ENCODE results near the gene SLC7A5.

Gene SLC7A5

DNA sequence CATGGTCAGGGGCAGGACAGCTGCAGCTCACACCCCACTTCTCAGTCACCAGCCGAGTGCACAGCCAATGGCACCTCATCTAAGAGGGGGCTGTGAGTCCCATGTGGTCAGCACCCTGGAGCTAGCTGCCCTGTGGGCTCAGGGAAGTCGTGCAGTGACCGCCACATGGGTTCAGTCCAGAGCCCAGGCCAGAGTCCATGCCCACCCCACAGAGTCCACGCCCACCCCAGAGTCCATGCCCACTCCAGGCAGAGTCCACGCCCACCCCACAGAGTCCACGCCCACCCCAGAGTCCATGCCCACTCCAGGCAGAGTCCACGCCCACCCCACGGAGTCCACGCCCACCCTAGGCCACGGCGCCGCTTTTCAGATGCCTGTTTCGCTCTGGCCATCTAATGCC lies 24.1 kb downstream of the SLC7A5 start:
- TF ChIP-seq, protein P1, sequence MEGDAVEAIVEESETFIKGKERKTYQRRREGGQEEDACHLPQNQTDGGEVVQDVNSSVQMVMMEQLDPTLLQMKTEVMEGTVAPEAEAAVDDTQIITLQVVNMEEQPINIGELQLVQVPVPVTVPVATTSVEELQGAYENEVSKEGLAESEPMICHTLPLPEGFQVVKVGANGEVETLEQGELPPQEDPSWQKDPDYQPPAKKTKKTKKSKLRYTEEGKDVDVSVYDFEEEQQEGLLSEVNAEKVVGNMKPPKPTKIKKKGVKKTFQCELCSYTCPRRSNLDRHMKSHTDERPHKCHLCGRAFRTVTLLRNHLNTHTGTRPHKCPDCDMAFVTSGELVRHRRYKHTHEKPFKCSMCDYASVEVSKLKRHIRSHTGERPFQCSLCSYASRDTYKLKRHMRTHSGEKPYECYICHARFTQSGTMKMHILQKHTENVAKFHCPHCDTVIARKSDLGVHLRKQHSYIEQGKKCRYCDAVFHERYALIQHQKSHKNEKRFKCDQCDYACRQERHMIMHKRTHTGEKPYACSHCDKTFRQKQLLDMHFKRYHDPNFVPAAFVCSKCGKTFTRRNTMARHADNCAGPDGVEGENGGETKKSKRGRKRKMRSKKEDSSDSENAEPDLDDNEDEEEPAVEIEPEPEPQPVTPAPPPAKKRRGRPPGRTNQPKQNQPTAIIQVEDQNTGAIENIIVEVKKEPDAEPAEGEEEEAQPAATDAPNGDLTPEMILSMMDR (IDR thresholded peaks at IDR 0.05; ENCODE audit: extremely low read depth, insufficient read depth, missing control alignments): no peak
- no peak for DNase-seq (ENCODE audit: low spot score)
- in situ Hi-C loops (cut with MboI; ENCODE audit: low pct_unique_long_range_greater_than_20kb, low sequenced_read_pairs, unreplicated experiment): loop anchor here (10.0 kb wide), 1 partner anchor 60 kb away; no protein-coding TSS in a partner anchor

DNA sequence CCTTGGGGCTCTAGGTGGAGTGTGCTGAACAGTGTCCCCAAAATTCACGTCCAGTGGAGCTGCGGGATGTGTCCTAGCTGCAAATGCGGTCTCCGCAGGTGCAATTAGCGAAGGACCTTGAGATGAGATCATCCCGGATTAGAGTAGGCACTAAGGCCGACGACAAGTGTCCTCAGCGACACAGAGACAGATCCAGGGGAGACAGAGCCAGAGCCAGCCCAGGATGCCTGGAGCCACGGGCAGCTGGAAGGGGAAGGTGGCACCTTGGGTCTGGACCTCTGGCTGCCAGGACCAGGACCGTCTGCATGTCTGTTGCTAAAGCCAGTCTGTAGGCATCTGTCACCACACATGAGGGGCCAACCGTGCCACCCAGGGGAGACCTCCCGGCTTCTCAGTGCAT lies 24.5 kb downstream of the SLC7A5 start:
- no peak for DNase-seq (ENCODE audit: low spot score)
- in situ Hi-C loops (cut with MboI; ENCODE audit: low pct_unique_long_range_greater_than_20kb, low sequenced_read_pairs, unreplicated experiment): loop anchor here (10.0 kb wide), 1 partner anchor 60 kb away; no protein-coding TSS in a partner anchor
- TF ChIP-seq, protein P1 (IDR thresholded peaks at IDR 0.05; ENCODE audit: extremely low read depth, insufficient read depth, missing control alignments): no peak

- no peak for DNase-seq (ENCODE audit: low spot score)
- in situ Hi-C loops (cut with MboI; ENCODE audit: low pct_unique_long_range_greater_than_20kb, low sequenced_read_pairs, unreplicated experiment): loop anchor here (10.0 kb wide), 1 partner anchor 59 kb away; no protein-coding TSS in a partner anchor
- TF ChIP-seq, protein P1 (IDR thresholded peaks at IDR 0.05; ENCODE audit: extremely low read depth, insufficient read depth, missing control alignments): no peak
Observed at GRCh38 chr16:87844120-87844733, 25.1 kb downstream of the SLC7A5 start.

- TF ChIP-seq, protein P1 (IDR thresholded peaks at IDR 0.05; ENCODE audit: extremely low read depth, insufficient read depth, missing control alignments): no peak
- no peak for DNase-seq (ENCODE audit: low spot score)
- in situ Hi-C loops (cut with MboI; ENCODE audit: low pct_unique_long_range_greater_than_20kb, low sequenced_read_pairs, unreplicated experiment): loop anchor here (10.0 kb wide), 1 partner anchor 59 kb away; no protein-coding TSS in a partner anchor
Observed at GRCh38 chr16:87843678-87844105, 25.6 kb downstream of the SLC7A5 start.

DNA sequence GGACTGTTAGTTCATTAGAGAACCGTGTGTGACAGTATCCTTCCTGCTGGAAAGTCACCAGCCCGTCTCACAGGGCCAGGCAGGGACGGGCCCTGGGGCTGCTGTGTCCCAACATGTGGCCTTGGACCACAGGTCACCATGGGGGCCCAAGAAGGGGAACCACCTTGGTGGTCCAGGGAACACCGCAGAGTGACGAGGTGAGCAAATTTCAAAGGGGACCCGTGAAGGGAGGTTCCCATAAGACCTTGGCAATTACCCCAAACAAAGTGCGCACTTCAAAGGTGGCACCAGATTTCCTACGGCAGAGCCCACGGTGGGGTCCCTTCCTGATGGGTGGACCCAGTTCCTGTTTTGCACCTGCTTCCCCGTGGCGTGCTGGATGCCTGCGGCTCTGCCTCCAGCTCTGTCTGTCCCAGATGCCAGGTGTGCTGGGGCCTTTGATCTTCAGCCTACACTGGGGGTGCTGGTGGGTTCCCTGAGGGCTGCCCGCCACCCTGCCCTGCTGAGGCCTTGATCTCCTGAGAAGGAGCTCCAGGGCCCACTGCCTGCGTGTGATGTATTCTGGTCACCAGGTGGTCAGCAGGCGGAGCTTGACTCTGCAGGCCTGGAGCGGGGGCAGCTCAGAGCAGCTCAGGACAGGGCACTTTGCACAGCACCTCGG lies 27.0 kb downstream of the SLC7A5 start:
- no peak for DNase-seq (ENCODE audit: low spot score)
- in situ Hi-C loops (cut with MboI; ENCODE audit: low pct_unique_long_range_greater_than_20kb, low sequenced_read_pairs, unreplicated experiment): loop anchor here (10.0 kb wide), 1 partner anchor 58 kb away; no protein-coding TSS in a partner anchor
- TF ChIP-seq, protein P1 (IDR thresholded peaks at IDR 0.05; ENCODE audit: extremely low read depth, insufficient read depth, missing control alignments): no peak

DNA sequence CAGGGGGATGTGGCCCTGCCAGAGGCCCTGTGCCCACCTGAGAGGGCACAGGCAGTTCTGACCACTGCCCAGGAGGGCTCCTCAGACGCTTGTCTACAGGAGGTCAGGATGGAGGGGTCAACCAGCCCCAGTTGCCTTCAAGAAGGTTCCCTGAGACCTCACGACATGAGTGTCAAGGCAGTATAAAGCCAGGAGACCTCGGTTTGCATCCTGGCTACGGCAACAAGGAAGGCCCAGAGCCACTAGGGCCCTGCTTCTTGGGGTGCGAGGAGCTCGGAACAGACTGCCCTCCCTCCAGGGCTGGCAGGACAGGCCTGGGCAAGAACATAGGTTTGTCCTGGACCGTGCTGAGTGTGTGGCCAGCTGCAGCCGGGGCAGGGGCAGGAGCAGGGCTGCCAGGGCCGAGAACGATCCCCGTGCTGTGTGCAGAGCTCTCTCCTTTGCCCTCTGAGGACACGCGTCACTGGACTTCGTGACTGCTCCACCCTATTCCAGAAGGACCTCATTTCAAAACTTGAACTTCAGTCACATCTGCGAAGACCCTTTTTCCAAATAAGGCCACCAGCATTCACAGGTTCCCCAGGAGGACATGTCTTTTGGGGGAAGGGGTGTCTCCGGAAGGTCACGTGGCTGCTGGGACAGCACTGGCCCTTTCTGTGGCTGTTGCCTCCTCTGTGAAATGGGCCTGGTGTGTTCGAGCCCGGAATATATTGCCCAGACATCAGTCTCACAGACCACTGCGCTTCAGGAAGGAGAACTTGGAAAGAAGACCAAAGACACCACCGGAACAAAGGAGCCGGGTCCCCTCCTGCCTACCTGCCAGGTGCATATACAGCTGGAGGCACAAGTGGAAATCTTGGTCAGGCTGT lies 27.7 kb downstream of the SLC7A5 start:
- in situ Hi-C loops (cut with MboI; ENCODE audit: low pct_unique_long_range_greater_than_20kb, low sequenced_read_pairs, unreplicated experiment): loop anchor here (10.0 kb wide), 1 partner anchor 57 kb away; no protein-coding TSS in a partner anchor
- TF ChIP-seq, protein P1 (IDR thresholded peaks at IDR 0.05; ENCODE audit: extremely low read depth, insufficient read depth, missing control alignments): no peak

More for the DNA sequence above, 27.7 kb downstream of the SLC7A5 start:
- no peak for DNase-seq (ENCODE audit: low spot score)
